ENCODE data around the gene LURAP1L. TPM values are rescaled to one million over a fixed set of nuclear protein-coding genes. Genes with fewer than 3 reads are reported as not detected.

The LURAP1L gene, protein sequence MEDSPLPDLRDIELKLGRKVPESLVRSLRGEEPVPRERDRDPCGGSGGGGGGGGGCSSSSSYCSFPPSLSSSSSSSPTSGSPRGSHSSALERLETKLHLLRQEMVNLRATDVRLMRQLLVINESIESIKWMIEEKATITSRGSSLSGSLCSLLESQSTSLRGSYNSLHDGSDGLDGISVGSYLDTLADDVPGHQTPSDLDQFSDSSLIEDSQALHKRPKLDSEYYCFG
- polyA plus RNA-seq (2013, experiment 1 of 4), result 0.98 TPM
- polyA plus RNA-seq (2013, experiment 2 of 4), result 0.53 TPM
- polyA plus RNA-seq (2013, experiment 3 of 4), result 0.85 TPM
- polyA plus RNA-seq (2013, experiment 4 of 4), result 1.0 TPM

DNA sequence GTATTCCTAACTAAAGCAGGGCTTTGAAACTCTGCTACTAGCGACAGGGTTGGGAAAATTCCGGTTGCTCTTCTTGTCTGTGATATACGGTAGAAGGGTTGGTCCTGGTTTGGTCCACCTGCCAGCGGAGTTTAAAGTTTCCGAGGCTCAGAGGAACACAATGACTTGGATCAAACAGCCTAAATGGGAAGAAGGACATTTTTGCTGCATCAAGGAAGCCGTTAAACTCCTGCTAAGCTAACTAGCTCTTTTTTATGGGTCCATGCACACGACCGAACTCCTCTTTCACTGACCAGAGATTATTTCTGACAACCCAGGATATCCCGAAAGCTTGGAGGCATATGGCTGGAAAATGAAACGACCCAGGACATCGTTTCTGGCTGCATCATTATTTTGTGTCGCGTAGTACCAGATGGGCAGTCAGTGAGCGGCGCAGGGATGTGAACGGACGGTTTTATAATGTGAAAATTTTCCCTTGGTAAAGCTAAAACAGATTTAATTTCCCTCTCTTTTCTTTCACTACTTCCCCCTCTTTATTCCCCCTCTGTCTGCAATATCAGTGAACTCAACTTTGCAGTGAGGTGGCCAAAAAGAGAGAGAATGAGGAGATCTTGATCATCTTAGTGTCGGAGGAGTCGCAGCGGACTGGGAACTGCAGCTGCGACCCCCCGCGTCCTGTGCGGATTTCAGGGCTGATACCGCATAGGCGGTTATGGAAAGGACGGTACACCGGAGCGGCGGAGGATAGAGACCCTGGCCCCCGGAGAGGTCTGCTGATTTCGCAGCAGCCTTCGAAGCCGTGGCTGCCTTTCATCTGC lies at the start of gene LURAP1L:
Gene LURAP1L, plus strand, starts transcription at position 160 of the 818 bp plus-strand sequence. CDS start 696 bp downstream, outside the sequence.
- H3K4me1 ChIP-seq (ENCODE audit: control insufficient read depth, insufficient read depth, low read length), result no peaks in the 10 kb centered on the region
- no peaks in the 10 kb centered on the region for H3K9me3 ChIP-seq (ENCODE audit: control insufficient read depth, low read length)
- peak within 1 kb of the TSS; percentile 62 for H3K4me3 ChIP-seq (ENCODE audit: insufficient read depth, low read depth, low read length)
- H3K27me3 ChIP-seq (ENCODE audit: control insufficient read depth, insufficient read depth, low read length, poor library complexity, severe bottlenecking), result peaks cover 14% of the 10 kb centered on the region
- WGBS, 2 experiments, result 1% methylated on average over 32 to 34 of the region's 34 CpGs
- peak within 1 kb of the TSS; percentile 5 for H3K27ac ChIP-seq (ENCODE audit: insufficient read depth, low read depth, low read length, poor library complexity, severe bottlenecking)
- no peaks in the 10 kb centered on the region for H3K36me3 ChIP-seq (ENCODE audit: control insufficient read depth, insufficient read depth, low read length)

DNA sequence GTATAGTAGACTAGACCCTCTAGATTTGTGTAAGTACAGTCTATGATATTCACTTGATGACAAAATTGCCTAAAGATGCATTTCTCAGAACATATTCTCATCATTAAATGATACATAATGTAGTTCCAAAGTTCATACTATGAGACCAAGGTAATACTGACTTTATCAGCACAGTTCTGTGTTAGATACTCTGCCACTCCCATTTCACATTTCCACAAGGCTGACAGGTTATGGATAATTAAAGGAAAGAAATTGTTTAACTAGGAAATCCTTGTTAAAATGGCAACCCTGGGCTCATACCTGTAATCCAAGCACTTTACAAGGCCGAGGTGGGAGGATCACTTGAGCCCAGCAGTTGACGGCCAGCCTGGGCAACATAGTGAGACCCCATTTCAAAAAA lies 48.0 kb upstream of the LURAP1L start:
- Histone ChIP-seq H3K27ac (ENCODE audit: insufficient read depth, low read depth, low read length, poor library complexity, severe bottlenecking) (no peak overlapping the region), H3K4me3 (ENCODE audit: insufficient read depth, low read depth, low read length) (no peak overlapping the region), H3K27me3 (ENCODE audit: control insufficient read depth, insufficient read depth, low read length, poor library complexity, severe bottlenecking) (no peaks in the 10 kb centered on the region), H3K9me3 (ENCODE audit: control insufficient read depth, low read length) (peaks cover 3% of the 10 kb centered on the region), H3K4me1 (ENCODE audit: control insufficient read depth, insufficient read depth, low read length) (no peaks in the 10 kb centered on the region), H3K36me3 (ENCODE audit: control insufficient read depth, insufficient read depth, low read length) (no peaks in the 10 kb centered on the region)
- WGBS, 2 experiments, result 89 to 92% methylated on average over 2 of the region's 2 CpGs

DNA sequence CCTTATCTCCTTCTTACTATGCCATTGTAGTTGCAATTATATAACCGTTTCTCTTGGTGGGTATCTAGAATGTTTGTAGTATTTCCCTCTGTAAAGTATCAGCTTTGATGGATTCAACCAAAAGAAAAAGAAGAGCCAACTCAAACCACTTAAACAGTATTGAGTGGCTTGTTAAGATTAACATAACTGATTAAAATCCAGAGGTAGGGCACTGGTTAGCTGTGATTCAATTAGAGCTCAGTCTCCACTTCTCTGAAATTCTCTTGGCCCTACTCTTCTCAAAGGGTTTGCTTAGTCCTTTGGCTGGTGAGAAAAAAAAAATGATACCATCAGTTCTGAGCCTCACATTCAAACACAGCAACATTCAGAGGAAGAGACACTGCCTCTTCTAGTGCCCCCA lies 44.6 kb upstream of the LURAP1L start:
- Histone ChIP-seq H3K4me1 (ENCODE audit: control insufficient read depth, insufficient read depth, low read length) (no peaks in the 10 kb centered on the region), H3K27me3 (ENCODE audit: control insufficient read depth, insufficient read depth, low read length, poor library complexity, severe bottlenecking) (no peaks in the 10 kb centered on the region), H3K4me3 (ENCODE audit: insufficient read depth, low read depth, low read length) (no peak overlapping the region), H3K9me3 (ENCODE audit: control insufficient read depth, low read length) (peaks cover 6% of the 10 kb centered on the region), H3K27ac (ENCODE audit: insufficient read depth, low read depth, low read length, poor library complexity, severe bottlenecking) (no peak overlapping the region), H3K36me3 (ENCODE audit: control insufficient read depth, insufficient read depth, low read length) (no peaks in the 10 kb centered on the region)
- WGBS, 2 experiments, result no CpG with 5 or more reads among the region's 1 CpG

DNA sequence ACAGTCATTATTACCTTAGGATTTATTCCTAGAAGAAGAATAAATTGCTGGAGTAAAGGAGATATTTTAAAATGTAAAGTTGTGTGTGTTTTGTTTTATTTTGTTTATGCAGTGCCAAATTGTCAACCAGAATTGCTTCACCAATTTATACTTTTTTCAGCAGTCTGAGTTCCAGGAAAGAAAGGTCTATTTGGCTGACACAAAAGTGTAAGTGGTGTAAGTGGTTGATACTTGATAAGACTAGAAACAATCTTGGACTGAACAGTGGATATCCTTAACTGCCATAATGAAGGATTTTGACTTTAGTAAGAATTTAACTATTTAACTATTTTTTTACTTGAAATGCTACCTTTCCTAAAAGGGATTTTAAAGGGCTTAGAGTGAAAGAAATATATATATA lies 43.9 kb upstream of the LURAP1L start:
- H3K9me3 ChIP-seq (ENCODE audit: control insufficient read depth, low read length), result peaks cover 6% of the 10 kb centered on the region
- no peak overlapping the region for H3K27ac ChIP-seq (ENCODE audit: insufficient read depth, low read depth, low read length, poor library complexity, severe bottlenecking)
- no peaks in the 10 kb centered on the region for H3K4me1 ChIP-seq (ENCODE audit: control insufficient read depth, insufficient read depth, low read length)
- no peaks in the 10 kb centered on the region for H3K27me3 ChIP-seq (ENCODE audit: control insufficient read depth, insufficient read depth, low read length, poor library complexity, severe bottlenecking)
- H3K4me3 ChIP-seq (ENCODE audit: insufficient read depth, low read depth, low read length), result no peak overlapping the region
- no peaks in the 10 kb centered on the region for H3K36me3 ChIP-seq (ENCODE audit: control insufficient read depth, insufficient read depth, low read length)

DNA sequence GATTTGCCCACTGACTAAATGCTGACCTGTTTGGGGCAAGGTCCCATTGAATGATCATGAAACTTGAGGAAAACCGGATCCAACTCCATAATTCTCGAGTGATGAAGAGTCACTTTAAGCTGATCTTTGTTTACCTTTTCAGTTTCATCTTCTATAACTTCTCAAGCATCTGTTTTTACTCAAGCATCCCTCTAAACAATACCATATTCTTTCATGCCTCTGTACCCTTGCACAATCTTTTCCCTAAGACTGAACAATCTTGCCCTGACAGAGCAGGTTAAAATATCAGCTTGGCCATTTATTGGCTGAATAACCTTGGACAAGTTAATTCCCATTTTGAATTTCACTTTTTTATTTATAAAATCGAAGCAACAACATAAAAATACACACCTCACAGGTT lies 41.8 kb upstream of the LURAP1L start:
- no peaks in the 10 kb centered on the region for H3K4me1 ChIP-seq (ENCODE audit: control insufficient read depth, insufficient read depth, low read length)
- H3K4me3 ChIP-seq (ENCODE audit: insufficient read depth, low read depth, low read length), result no peak overlapping the region
- no peaks in the 10 kb centered on the region for H3K27me3 ChIP-seq (ENCODE audit: control insufficient read depth, insufficient read depth, low read length, poor library complexity, severe bottlenecking)
- H3K9me3 ChIP-seq (ENCODE audit: control insufficient read depth, low read length), result peaks cover 6% of the 10 kb centered on the region
- no peak overlapping the region for H3K27ac ChIP-seq (ENCODE audit: insufficient read depth, low read depth, low read length, poor library complexity, severe bottlenecking)
- 88 to 96% methylated on average over 2 to 3 of the region's 3 CpGs for WGBS, 2 experiments
- no peaks in the 10 kb centered on the region for H3K36me3 ChIP-seq (ENCODE audit: control insufficient read depth, insufficient read depth, low read length)

DNA sequence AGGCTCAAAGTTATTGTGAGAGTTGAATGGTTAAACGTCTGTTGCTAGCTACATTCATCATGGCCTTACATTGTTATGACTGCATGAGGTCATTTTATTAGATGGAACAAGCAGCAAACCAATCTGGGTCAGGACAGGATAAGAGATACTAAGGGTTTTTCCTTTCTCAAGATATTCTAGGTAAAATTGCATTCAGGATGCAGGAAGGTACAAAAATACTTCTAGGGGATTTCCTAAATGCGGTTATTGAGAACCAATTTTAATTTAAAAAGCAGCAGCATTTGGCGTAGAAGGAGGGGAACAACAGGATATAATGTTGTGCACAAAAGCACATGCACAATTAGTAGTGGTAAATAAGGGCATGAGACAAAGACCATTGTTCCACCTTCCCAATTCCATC lies 39.2 kb upstream of the LURAP1L start:
- Histone ChIP-seq H3K27me3 (ENCODE audit: control insufficient read depth, insufficient read depth, low read length, poor library complexity, severe bottlenecking) (no peaks in the 10 kb centered on the region), H3K36me3 (ENCODE audit: control insufficient read depth, insufficient read depth, low read length) (no peaks in the 10 kb centered on the region), H3K4me3 (ENCODE audit: insufficient read depth, low read depth, low read length) (no peak overlapping the region), H3K27ac (ENCODE audit: insufficient read depth, low read depth, low read length, poor library complexity, severe bottlenecking) (no peak overlapping the region), H3K4me1 (ENCODE audit: control insufficient read depth, insufficient read depth, low read length) (no peaks in the 10 kb centered on the region), H3K9me3 (ENCODE audit: control insufficient read depth, low read length) (peaks cover 6% of the 10 kb centered on the region)
- WGBS, 2 experiments, result 88 to 90% methylated on average over 3 of the region's 3 CpGs

DNA sequence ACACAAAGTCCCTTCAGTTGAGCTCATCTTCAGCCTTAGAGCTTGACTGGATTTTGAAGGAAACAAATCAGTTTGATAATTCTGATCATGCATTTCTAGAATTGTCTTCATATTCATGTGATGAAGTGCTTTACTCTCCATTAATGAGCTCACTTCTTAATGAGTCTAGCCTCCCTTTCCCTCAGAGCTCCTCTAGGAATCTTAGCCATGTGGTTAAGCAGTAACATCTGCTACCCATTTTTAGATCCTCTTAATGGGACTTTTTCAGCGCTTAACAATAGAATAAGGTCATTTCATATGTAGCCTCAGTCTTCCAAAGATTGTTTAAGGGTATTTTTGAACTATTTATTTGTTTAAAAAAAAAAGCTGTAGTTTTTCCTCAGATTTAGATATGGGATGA lies 36.9 kb upstream of the LURAP1L start:
- 50% methylated on average over 1 of the region's 1 CpG; no CpG with 5 or more reads in 1 of the 2 experiments for WGBS, 2 experiments
- H3K36me3 ChIP-seq (ENCODE audit: control insufficient read depth, insufficient read depth, low read length), result no peaks in the 10 kb centered on the region
- H3K27me3 ChIP-seq (ENCODE audit: control insufficient read depth, insufficient read depth, low read length, poor library complexity, severe bottlenecking), result no peaks in the 10 kb centered on the region
- H3K4me3 ChIP-seq (ENCODE audit: insufficient read depth, low read depth, low read length), result no peak overlapping the region
- peaks cover 3% of the 10 kb centered on the region for H3K9me3 ChIP-seq (ENCODE audit: control insufficient read depth, low read length)
- H3K4me1 ChIP-seq (ENCODE audit: control insufficient read depth, insufficient read depth, low read length), result no peaks in the 10 kb centered on the region
- H3K27ac ChIP-seq (ENCODE audit: insufficient read depth, low read depth, low read length, poor library complexity, severe bottlenecking), result no peak overlapping the region

DNA sequence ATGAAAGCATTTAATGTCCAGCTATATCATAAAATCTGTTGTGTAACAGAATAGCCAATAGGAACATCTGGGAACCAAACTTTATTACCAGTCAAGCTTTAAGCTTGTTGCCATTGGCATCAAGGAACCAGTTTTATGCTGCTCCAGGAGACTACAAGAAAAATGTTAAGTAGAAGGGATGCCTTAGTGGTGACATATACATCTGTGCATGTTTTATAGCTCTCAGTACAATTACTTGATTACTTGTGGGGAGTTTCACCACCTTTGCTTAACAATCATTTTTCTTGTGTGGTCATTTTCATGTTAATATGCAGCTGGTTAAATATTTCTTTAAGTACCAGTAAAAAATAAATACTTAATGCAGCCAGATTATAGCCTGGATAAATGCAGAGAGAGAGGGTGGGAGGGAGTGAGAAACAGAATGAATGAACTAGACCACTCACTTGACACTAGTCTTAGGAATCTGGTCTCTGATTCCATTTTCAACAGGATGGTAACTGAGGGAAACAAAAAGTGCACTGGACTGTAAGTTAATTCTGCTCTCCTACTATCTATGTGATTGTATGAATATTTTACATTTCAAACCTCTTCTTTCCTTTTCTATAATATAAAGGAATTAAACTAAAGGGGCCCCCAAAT lies 35.7 kb upstream of the LURAP1L start:
- Histone ChIP-seq H3K27me3 (ENCODE audit: control insufficient read depth, insufficient read depth, low read length, poor library complexity, severe bottlenecking) (no peaks in the 10 kb centered on the region), H3K36me3 (ENCODE audit: control insufficient read depth, insufficient read depth, low read length) (no peaks in the 10 kb centered on the region), H3K4me1 (ENCODE audit: control insufficient read depth, insufficient read depth, low read length) (no peaks in the 10 kb centered on the region), H3K4me3 (ENCODE audit: insufficient read depth, low read depth, low read length) (no peak overlapping the region), H3K27ac (ENCODE audit: insufficient read depth, low read depth, low read length, poor library complexity, severe bottlenecking) (no peak overlapping the region), H3K9me3 (ENCODE audit: control insufficient read depth, low read length) (peaks cover 3% of the 10 kb centered on the region)

DNA sequence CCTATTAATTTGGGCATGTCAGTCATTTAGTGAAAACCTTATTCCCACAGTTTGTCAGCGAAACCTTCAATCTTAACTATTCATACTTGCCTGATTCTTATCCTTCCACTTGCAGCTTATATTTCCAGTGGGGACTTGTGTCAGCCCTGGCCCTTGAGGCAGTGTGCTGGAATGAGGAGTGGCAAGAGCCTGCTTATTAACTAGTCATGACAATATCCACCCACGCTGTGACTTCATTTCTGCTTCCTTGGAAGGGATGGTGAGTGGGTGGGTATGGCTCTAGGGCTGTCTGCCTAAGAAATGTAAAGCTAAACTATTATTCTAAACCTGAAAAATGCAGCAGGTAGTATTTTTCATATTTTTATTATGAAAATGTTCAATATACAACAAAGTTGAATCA lies 34.0 kb upstream of the LURAP1L start:
- WGBS, 2 experiments, result 93 to 100% methylated on average over 1 to 2 of the region's 2 CpGs

DNA sequence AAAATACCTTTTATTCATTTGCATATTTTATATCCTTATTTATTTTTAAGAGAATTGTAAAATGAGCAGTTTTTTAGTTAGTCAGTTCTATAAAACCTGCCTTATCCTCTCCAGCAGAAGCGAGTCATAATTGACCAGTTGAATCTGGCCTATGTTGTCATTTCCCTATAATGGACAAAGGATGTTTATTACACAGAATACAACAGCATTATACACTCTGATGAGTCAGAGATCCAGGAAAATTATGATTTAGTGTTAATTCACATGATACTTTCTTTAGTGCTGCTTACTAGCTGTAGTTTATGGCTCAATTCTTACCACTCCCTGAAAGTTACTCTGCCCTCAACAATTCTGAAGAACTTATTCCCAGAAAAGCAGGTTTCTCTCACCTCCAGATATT lies 26.8 kb upstream of the LURAP1L start:
- no peak overlapping the region for H3K4me3 ChIP-seq (ENCODE audit: insufficient read depth, low read depth, low read length)
- no peaks in the 10 kb centered on the region for H3K9me3 ChIP-seq (ENCODE audit: control insufficient read depth, low read length)
- no peaks in the 10 kb centered on the region for H3K4me1 ChIP-seq (ENCODE audit: control insufficient read depth, insufficient read depth, low read length)
- H3K27me3 ChIP-seq (ENCODE audit: control insufficient read depth, insufficient read depth, low read length, poor library complexity, severe bottlenecking), result no peaks in the 10 kb centered on the region
- 82 to 83% methylated on average over 1 of the region's 1 CpG for WGBS, 2 experiments
- no peaks in the 10 kb centered on the region for H3K36me3 ChIP-seq (ENCODE audit: control insufficient read depth, insufficient read depth, low read length)
- no peak overlapping the region for H3K27ac ChIP-seq (ENCODE audit: insufficient read depth, low read depth, low read length, poor library complexity, severe bottlenecking)

More for the DNA sequence above, 34.0 kb upstream of the LURAP1L start:
- Histone ChIP-seq H3K36me3 (ENCODE audit: control insufficient read depth, insufficient read depth, low read length) (no peaks in the 10 kb centered on the region), H3K27ac (ENCODE audit: insufficient read depth, low read depth, low read length, poor library complexity, severe bottlenecking) (no peak overlapping the region), H3K9me3 (ENCODE audit: control insufficient read depth, low read length) (no peaks in the 10 kb centered on the region), H3K4me3 (ENCODE audit: insufficient read depth, low read depth, low read length) (no peak overlapping the region), H3K4me1 (ENCODE audit: control insufficient read depth, insufficient read depth, low read length) (no peaks in the 10 kb centered on the region), H3K27me3 (ENCODE audit: control insufficient read depth, insufficient read depth, low read length, poor library complexity, severe bottlenecking) (no peaks in the 10 kb centered on the region)
